ENCODE data around the gene ITPR2.

The ITPR2 gene

GRCh38 chr12:26389343-26389742 lies 443.7 kb downstream of the ITPR2 start:
- no peak for DNase-seq (ENCODE audit: low spot score)

GRCh38 chr12:26384536-26384935 lies 448.5 kb downstream of the ITPR2 start:
- DNase-seq (ENCODE audit: low spot score), result no peak

DNA sequence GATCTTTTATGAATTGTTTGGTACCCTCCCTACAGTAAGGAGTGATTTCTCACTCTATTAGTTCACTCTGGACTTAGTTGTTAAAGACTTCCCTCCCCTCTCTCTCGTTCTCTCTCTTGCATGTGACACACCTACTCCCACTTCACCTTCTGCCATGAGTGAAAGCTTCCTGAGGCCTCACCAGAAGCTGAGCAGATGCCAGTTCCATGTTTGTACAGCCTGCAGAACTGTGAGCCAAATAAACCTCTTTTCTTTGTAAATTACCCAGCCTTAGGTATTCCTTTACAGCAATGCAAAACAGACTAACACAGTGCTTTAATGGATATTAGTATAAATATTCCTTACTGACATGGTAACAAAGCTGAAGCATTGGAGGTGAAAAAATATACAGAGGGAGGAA lies 450.0 kb downstream of the ITPR2 start:
- DNase-seq (ENCODE audit: low spot score), result no peak

DNA sequence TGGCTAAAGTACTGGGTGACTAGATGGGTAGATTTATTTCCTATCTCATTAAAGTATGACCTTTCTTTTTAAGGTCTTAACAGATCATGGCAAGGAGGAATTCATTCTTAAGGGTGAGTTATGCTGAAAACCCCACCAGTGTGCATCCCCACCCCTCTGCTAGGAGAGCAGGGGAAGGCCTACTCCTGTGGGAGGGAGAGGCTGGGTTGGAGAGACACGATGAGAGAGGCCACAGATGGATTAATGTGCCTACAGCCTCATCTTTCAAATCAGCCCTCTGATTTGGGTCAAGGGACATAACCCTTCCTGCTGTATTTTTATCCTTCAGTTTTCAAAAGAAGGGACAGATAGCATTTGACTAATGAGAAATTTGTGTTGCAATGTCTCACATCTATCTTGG lies 452.1 kb downstream of the ITPR2 start:
- no peak for DNase-seq (ENCODE audit: low spot score)

GRCh38 chr12:26379777-26380467 lies 453.1 kb downstream of the ITPR2 start:
- no peak for DNase-seq (ENCODE audit: low spot score)

- no peak for DNase-seq (ENCODE audit: low spot score)
These were observed 454.3 kb downstream of the ITPR2 start for GRCh38 chr12:26378711-26379110.

GRCh38 chr12:26374934-26375680 lies 457.9 kb downstream of the ITPR2 start:
- DNase-seq (ENCODE audit: low spot score), result no peak

- DNase-seq (ENCODE audit: low spot score), result no peak
These were observed 459.1 kb downstream of the ITPR2 start for GRCh38 chr12:26373606-26374495.

- DNase-seq (ENCODE audit: low spot score), result no peak
These were observed 460.1 kb downstream of the ITPR2 start for GRCh38 chr12:26372866-26373265.

GRCh38 chr12:26370098-26370497 lies 462.9 kb downstream of the ITPR2 start:
- no peak for DNase-seq (ENCODE audit: low spot score)

- peak; percentile 65 for DNase-seq (ENCODE audit: low spot score)
These were observed 463.4 kb downstream of the ITPR2 start for GRCh38 chr12:26369588-26369987.

DNA sequence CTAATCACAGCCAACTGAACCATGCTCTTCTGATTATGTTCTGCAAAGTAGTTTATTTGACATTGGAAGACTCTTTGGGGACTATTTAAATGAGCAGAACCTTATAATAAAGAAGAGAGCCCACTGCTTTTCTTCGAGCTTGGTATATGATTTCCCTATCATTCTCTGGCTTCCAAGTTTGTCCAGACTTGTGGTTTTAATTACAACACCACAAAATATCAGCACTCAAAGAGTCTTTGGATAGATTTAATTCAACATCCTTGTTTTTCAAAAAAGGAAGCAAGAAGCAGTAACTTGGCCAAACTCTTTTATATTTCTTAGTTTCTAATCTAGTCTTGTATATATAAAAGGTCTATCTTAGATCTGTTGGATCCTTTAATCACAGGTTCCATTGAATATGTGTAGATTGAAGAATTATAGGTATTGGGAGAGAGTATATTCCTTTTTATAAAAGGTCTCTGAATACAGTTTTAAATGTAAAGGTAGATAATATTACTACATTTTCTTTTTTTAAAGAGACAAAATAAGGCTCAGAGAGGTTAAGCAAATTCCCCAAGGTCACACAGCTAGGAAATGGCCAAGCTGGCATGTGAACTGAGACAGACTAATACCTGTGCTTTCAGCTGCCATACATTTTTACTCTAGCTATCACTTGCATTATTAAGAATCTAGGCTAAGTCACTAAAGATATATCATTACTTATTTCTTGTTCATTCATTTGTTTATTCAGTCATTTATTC lies 464.8 kb downstream of the ITPR2 start:
- DNase-seq (ENCODE audit: low spot score), result no peak

DNA sequence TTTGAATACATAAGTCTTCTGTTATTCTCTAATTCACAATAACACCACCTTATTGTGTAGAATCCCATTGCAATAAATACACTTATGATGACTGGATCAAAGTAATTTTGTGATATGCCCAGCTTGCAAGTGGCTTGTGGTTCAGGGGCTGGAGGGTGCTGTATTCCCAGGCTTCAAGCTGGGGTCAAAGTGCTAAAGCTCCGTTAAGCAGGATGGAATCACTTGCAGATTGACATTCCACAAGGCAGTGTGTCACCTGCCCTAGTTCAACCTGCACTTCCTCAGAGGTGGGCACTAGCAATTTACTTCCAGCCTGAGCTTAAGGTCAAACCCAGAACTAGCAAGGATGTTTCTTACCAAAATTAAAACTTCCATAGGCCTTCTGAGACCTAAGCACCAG lies 471.0 kb downstream of the ITPR2 start:
- no peak for DNase-seq (ENCODE audit: low spot score)

- DNase-seq (ENCODE audit: low spot score), result no peak
These were observed 472.9 kb downstream of the ITPR2 start for GRCh38 chr12:26360062-26360461.

DNA sequence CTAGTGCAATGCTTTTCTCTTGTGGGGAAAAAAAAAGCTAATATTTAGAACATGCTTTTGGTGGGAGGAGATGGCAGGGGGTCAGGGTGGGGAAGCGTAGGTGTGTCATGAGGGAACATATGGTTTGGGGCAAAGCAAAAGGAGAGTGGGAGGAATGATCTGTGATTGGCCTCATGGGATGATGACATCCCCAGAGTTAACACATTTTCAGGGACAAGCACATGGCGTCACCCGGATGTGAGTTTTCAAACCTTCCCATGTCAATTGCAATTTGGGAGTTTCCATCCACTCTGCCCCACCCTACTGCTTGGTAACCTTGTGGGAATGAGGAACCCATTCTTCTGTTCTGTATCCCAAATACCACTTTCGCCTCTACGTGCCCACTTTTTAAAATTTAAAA lies 473.4 kb downstream of the ITPR2 start:
- no peak for DNase-seq (ENCODE audit: low spot score)

- no peak for DNase-seq (ENCODE audit: low spot score)
These were observed 474.3 kb downstream of the ITPR2 start for GRCh38 chr12:26358651-26359050.

- DNase-seq (ENCODE audit: low spot score), result no peak
These were observed 485.7 kb downstream of the ITPR2 start for GRCh38 chr12:26347300-26347699.

DNA sequence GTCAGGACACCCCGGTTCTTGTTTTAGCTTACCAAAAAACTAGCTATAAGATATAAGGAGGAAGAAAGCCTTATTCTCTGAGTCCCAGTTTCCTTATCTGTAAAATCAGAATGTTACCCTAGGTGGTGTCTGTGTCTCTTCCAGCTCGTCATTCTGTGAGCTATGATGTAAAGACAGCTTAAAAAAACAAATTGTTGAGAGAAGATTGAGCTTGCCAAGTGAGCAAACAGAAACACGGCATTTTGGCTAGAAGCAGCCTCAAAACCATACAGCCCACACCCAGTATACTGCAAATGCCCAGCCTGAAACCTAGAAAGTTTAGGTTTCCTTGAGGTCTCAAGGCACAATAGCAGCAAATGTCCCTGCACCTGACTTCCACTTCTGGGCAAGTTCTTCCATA lies 486.3 kb downstream of the ITPR2 start:
- DNase-seq (ENCODE audit: low spot score), result no peak

DNA sequence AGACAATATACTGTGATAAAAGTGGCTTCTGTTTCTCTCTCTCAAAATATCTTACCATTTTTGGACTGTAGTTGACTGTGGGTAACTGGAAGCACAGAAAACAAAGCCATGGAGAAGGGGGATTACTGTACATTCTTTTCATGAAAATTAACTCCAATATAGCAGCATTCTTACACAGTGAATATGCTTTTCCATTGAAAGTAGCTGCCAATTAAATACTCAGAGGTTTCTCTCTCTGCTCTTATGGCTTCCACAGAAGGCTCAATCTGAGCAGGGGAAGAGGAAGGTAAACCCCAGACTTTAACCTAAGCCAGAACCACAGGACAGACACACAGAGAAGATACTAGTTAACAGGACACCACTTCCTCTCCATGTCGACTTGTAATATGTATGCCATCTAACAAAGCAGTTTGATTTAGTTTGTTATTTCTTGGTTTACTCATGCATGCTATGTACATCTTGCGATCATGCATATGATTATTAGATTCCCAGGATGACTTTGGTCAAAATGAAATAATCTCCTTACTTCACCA lies 487.5 kb downstream of the ITPR2 start:
- no peak for DNase-seq (ENCODE audit: low spot score)

GRCh38 chr12:26341491-26341890 lies 491.5 kb downstream of the ITPR2 start:
- DNase-seq (ENCODE audit: low spot score), result no peak

DNA sequence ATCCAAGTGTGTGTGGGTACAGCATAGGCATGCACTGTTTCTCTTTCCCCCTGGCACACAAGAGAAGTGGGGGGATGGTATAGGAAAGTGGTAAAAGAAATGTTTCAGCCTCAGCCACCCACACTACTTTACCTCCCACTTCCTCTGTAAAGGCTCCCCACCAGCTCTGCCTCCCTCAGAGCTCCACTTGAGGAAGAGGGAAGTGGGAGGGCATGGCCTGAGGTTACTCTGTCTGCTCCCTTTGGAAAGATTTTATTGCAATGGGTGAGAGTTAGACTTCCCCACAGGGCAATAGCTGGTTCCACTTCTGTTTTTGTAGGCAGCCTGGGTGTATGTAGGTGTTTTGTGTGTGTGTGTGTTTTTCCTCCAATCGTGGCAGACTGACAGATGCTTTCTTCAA lies 492.3 kb downstream of the ITPR2 start:
- DNase-seq (ENCODE audit: low spot score), result no peak

DNA sequence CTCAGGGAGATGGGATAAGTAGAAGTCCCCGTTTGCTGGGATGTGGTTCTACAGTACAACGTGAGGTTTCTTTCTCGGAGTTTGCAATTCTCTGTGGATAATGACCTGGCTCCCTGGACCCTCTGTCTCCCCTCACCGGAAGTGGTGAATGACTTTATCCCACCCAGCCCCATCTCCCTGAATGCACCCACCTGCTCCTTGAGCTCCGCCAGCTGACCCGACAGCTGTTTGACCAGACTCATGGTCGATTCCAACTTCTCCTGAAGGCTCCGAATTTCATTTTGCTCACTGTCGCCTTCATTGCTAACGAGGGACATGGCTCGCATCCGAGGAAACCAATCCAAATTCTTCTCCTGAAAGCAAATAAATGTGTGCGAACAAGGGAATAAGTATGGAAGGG lies 493.0 kb downstream of the ITPR2 start:
- no peak for DNase-seq (ENCODE audit: low spot score)
